ENCODE measurements around the gene RANBP10.
"Not testable (repeated sequence)": the region's sequence is repeated elsewhere in the genome, so short reads cannot be mapped to it uniquely, and the experiment has no call there.

RANBP10 gene

DNA sequence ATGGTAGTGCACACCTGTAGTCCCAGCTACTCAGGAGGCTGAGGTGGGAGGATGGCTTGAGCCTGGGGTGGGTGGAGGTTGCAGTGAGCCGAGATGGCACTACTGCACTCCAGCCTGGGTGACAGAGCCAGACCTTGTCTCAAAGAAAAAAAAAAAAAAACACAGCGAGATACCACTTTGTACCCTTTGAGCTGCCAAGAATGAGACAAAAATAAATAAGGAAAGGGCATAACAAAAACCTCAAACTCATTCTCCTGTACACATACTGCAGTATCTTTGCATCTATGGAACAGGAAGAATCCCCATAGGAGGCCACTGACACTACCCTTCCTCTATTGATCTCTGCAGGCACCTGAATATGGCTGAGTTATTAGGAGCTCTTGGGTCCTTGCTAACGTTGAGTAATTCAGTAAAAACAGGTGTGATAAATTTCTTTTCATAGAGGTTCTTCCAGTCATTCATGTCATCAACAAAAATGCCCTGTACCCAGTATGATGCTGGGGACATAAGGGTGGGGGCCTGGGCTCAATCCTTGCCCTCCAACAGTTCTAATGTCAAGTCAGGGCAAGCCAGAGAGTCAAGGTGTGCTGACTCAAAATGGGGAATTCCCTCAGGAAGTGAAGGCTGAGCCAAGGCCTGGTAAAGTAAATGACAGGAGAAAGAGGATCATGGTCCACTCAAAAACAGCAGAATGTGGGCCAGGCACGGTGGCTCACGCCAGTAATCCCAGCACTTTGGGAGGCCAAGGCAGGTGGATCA lies 26.9 kb downstream of the RANBP10 start:
- no peak for DNase-seq (ENCODE audit: low read depth)

DNA sequence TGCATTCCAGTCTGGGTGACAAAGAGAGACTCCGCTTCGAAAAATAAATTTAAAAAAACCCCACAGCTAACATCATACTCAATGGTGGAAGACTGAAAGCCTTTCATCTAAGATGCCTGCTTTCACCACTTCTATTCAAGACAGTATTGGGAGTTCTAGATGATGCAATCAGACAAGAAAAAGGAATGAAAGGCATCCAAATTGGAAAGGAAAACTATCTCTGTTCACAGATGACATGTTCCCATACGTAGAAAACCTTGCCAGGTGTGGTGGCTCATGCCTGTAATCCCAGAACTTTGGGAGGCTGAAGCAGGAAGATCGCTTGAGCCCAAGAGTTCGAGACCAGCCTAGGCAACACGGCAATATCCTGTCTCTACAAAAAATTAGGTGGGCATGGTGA lies 31.1 kb downstream of the RANBP10 start:
- no peak for DNase-seq (ENCODE audit: low read depth)

DNA sequence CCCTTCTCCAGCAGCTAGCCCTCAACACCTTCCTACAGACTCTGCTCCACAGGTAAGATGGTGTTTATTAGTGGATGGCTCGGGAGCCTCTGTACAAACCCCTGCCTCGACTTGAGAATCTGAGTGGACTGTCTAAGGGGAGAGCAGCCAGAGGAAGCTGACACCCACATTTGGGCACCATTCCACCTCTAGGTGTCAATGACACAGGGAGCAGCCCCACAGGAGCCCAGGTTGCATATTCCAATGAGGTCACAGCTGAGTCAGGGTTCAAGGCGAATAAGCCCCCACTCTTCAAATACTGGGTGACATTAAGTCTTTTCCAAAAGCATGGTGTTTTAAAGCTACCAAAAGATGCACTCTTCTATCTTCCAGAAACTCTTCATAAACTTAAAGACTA lies 31.9 kb downstream of the RANBP10 start:
- DNase-seq (ENCODE audit: low read depth), result no peak

DNA sequence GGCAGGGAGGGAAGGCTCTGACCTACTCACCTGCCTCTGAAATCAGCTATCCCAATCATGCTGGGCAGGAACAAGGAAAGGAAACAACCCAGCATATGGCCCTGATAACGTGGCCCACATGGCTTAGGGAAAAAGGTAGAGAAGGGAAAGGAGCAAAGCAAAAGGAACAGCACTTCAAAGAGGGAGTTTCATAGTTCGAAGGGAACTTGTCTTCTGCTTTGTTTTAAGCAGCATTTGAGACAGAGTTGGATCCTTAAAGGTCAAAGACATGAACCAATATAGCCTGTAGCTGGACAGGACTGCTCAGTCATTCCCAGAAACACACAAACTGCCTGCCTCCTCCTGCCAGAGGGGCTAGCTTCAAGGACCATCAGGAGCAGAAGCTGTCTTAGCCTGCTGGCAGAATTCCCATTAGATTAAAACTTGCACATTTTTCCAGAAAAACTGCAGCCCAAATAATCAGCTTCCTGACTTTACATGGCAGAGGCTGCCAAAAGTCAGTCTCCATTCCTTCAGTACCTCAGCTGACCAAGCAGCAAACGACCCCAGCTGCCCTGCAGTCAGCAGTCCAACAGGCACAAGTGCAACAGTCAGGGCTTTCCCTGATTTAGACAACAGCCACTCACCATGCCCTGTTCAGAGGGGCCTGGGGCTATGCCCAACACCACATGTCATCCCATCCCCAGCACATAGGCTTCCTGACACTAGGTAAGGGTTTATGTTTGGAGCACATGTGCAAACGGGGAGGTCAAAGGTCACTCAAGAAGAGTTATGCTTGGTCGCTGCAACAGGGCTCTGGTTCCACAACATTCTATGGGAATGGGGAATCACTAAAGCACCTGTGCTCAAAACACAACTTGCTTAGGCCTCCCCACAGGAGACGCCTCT lies 32.5 kb downstream of the RANBP10 start:
- DNase-seq (ENCODE audit: low read depth), result no peak

DNA sequence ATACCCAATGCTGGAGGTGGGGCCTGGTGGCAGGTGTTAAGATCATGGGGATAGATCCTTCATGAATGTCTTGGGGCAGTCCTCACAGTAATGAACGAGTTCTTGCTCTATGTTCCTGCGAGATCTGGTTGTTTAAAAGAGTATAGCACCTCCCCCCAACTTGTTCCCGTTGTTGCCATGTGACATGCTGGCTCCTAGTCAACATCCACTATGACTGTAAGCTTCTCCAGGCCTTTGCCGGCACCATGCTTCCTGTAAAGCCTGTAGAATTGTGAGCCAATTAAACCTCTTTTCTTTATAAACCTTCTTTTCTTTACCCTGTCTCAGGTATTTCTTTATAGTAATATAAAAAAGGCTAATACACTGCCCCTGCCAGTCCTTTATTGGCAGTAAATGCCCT lies 33.3 kb downstream of the RANBP10 start:
- no peak for DNase-seq (ENCODE audit: low read depth)

DNA sequence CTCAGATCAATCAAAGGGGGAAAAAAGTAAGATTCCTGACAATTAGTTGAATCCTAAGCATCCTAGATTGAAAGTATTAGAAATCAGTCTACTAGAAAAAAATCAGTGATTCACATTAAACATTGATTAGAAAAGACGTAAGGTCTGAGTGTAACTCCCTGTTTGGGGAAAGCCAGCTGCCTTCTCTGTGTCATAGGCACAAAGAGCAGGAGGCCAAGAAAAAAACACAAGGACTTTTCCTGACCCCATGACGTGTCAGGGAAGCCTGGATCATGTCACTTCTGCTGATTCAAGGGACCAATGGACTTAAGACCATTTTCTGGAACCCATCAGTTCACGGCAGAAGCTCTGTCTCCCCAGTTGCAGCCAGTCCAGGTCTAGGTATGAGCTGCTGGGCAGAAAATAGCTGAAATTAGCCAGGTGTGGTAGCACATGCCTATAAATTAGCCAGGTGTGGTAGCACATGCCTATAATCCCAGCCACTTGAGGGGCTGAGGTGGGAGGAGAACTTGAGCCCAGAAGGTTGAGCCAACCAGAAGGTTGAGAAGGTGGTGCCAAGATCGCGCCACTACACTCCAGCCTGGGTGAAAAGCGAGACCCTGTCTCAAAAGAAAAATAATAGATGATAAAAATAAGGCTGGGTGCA lies 35.9 kb downstream of the RANBP10 start:
- no peak for DNase-seq (ENCODE audit: low read depth)

DNA sequence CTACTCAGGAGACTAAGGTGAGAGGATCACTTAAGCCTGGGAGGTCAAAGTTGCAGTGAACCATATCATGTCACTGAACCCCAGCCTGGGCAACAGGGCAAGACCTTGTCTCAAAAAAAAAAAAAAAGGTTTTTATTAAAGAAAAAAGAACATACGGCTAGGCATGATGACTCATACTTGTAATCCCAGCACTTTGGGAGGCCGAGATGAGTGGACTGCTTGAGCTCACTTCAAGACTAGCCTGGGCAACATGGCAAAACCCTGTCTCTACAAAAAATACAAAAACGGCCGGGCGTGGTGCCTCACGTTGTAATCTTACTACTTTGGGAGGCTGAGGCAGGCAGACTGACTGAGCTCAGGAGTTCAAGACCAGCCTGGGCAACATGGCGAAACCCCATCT lies 38.4 kb downstream of the RANBP10 start:
- DNase-seq (ENCODE audit: low read depth), result no peak

DNA sequence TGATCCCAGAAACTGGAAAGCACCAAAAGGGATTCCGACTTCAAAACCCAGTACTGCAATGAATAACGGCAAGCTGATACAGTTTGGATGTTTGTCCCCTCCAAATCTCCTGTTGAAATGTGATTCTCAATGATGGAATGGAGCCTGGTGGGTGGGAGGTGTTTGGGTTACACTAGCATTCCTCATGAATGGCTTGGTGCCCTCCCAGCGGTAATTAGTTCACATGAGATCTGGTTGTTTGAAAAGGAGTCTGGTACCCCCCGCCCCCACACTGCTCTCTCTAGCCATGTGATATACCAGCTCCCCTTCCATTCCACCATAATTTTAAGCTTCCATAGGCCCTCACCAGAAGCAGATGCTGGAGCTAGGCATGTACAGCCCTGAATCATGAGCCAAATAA lies 40.1 kb downstream of the RANBP10 start:
- DNase-seq (ENCODE audit: low read depth), result no peak

DNA sequence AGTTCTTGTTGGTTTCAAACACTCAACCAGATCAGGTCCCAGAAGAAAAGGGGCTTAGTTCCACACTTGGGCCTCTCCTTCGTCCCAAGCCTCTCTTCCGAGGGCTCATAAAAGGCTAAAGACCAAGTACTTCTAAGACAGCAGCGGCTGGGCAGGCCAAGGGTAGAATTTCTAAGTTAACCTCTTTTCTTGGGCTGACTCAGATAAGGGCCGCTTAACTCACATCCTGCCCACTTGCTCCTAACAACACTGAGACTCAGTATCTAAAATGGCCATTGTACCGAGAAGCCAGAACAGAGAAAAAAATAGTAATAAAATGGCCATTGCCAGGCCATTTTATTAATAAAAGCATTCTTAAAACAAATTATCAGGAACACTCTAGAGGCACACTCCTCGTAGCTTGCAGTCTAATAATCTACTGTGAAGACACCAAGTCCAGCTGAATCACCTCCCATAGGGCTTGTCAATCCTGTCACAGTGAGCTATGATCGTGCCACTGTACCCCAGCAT lies 42.1 kb downstream of the RANBP10 start:
- DNase-seq (ENCODE audit: low read depth), result no peak

DNA sequence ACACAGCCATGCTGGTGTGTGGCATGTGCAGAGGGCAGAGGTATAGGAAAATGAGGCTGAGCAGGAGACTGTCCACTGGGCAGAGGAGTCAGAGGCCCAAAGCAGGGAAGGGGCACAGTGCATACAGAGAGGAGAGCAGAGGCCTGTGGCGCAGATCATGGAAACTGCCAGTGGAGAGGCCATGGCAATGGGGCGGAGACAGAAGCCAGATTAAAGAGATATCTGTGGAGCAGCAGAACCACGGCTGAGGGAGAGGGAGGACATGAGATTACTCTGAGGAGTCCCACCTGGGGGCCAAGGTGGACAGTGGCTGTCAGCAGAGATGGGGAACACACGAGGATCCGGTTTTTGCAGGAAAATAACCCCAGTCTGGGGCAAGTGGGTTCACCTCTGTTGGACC lies 43.3 kb downstream of the RANBP10 start:
- DNase-seq (ENCODE audit: low read depth), result no peak

DNA sequence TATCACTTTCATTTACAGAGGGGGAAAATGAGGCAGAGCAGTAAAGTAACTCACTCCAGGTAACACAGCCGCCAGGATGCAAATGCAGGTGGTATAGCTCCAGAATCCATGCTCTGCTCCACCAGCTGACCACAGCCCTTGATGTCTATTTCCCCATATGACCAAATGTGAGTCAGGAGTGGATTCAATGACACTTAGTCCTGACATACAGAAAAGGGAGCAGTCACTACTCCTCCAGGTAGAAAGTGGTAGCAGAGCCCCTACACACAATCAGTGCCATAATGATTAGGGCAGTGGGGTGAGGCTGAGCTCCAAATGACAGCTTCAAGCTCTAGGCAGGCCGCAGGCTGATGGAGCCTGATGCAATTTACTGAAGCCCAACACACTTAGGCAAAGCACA lies 44.0 kb downstream of the RANBP10 start:
- DNase-seq (ENCODE audit: low read depth), result no peak

DNA sequence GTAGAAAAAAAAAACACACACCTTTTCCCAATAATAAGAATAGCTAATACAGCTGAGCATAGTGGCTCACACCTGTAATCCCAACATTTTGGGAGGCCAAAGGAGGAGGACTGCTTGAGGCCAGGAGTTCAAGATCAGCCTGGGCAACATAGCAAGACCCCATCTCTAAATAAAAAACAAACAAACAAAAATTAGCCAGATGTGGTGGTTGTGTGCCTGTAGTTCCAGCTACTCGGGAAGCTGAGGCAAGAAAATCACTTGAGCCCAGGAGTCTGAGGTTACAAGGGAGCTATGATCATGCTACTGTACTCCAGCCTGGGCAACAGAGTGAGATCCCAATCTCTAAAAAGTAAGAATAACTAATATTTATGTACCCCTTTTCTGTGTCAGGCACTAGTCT lies 44.4 kb downstream of the RANBP10 start:
- DNase-seq (ENCODE audit: low read depth), result no peak

DNA sequence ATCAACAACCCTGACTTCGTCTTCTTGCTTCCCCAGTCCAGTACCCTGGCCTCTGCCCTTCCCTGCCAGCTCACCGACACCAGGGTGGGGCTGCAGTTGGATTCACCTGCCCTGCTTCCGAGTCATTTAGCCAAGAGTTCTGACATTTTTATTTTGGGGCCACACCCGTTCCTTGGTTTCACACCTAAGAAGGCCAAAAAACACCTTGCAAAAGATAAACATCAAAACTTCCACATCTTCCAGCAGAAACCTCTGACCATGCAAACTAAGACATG lies 45.5 kb downstream of the RANBP10 start:
- no peak for DNase-seq (ENCODE audit: low read depth)

DNA sequence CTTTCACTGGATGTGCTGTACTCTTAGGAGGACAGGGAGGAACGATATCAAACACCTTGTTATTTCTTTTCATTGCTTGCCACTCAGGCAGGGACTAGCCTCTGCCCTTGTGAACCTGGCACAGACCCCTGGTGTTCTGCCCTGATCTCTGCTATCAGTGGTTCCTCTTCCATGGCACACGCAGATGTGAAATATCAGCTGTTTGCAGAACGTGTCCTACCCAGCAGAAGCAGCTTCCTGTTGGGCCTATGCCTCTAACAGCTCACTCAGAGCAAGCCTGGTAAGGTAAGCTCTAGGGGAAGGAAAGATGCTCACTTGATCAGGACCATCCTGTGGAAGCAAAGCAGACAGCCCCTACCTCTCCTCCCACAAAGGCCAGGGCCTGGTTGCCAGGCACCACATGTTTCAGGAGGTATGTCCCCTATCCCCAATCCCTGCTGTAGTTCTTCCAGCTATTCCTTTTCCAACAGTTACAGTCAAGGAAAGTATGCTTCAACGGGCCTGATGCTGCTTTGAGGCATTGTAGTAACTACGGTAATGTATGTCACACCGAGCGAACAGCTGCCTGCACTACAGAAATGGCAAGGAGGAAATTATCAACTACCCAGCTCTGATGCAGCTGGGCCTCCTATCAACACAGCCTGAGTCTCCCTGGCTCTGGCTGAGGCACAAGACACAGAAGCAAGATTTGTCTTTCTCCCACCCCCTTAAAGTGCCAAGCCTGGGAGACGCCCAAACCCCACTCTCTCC lies 46.0 kb downstream of the RANBP10 start:
- no peak for DNase-seq (ENCODE audit: low read depth)

DNA sequence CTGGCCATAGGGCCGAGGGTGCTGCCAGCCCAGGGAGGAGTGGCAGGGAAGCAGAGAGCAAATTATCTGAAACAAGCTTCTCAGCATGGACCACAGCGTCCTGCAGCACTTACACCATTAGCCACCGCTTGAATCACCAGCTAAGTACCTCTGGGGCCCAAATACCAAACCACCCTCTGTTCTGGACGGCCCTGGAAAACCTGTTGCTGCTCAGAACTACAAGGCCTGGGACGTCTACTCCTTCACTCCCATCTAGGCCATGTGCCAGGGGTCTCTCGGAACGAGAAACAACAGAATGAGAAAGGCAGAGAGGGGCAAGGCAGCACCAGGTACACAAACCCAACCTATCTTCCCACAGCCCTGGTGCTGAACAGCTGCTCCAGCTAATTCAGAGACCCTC lies 47.4 kb downstream of the RANBP10 start:
- no peak for DNase-seq (ENCODE audit: low read depth)

DNA sequence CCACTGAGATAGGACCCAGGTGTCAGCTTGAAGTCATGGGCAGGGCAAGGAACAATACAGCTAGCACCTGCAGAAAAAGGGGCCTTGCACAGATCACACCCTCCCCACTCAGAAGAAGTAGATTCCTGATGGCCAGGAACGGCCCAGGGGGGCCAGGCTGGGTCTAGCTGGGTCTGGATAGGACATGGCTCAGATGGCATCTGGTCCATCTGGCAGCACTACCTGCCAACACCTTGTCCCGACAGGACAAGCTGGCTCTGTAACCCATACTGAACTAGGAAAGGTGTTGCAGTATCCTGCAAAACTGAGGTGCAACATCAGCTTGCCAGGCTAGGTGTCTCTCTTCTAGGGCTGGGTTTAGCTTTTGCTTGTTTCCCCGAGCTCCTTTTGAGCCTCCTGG lies 48.4 kb downstream of the RANBP10 start:
- no peak for DNase-seq (ENCODE audit: low read depth)

DNA sequence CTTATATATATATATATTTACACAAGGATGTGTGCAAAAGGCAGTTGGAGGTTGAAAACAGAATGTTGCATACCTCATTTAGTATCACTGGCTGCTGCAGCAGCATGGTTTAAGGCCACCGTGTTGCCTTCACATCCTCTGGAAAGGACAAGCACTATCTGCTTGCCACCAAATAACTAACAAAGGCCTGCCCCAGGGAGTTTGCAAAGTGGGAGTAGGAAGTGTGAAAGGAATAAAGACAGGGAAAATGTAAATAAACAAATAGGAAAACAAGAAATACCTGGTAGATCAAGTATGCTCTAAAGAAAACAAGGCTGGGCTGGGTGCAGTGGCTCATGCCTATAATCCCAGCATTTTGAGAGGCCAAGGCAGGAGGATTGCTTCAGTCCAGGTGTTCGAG lies 53.7 kb downstream of the RANBP10 start:
- DNase-seq (ENCODE audit: low read depth), result no peak

DNA sequence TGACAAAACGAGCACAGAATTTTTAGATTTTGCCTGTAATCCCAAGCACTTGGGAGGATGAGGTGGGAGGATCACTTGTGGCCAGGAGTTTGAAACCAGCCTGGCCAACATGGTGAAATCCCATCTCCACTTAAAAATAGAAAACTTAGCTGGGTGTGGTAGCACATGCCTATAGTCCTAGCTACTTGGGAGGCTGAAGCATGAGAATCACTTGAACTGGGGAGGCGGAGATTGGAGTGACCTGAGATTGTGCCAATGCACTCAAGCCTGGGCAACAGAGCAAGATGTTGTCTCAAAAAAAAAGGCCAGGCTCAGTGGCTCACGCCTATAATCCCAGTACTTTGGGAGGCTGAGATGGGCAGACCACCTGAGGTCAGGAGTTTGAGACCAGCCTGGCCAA lies 55.0 kb downstream of the RANBP10 start:
- DNase-seq (ENCODE audit: low read depth), result not testable (repeated sequence)

DNA sequence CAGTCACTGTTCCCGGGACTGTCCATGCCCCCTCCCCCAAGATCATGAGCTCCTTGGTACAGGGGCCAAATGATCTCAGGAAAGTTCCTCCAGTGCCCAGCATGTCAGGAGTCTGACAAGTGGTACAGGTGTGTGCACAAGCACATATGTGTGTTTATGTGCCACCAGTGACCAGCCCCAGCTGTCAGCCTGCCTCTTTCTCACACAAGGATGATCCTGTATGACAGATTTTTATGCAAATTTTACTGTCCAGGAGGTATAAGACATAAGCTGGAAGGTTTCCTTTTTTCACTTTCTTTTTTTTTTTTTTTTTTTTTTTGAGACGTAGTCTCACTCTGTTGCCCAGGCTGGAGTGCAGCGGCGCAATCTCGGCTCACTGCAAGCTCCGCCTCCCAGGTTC lies 55.9 kb downstream of the RANBP10 start:
- no peak for DNase-seq (ENCODE audit: low read depth)

DNA sequence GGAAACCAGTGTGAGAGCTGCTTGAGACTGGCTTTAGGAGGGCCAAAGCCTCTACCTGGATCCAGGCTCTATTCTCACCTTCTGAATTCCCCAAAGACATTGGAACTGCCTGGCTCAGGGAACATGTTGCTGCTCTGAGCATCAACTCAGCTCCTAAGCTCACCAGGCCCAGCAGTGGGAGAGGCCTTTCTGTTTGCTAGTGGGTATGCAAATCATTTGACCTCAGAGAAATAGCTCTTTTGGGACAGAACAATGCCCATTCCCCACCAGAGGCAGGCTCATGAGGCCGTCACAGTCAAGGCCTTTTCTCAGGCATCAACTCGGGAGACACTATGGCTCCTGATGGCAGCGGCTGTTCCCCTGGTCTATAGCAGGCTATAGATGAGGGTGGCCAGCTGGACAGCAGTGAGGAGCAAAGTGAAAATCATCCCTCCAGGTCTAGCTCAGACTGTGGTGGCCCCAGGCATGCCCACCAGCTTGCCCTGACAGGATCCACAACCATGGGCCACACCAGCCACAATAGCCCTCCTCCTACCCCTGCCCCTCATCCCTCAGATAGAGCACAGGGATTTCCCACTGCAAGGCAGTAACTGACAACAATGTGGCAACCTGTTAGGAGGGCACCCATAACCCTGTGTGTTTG lies 56.8 kb downstream of the RANBP10 start:
- no peak for DNase-seq (ENCODE audit: low read depth)

DNA sequence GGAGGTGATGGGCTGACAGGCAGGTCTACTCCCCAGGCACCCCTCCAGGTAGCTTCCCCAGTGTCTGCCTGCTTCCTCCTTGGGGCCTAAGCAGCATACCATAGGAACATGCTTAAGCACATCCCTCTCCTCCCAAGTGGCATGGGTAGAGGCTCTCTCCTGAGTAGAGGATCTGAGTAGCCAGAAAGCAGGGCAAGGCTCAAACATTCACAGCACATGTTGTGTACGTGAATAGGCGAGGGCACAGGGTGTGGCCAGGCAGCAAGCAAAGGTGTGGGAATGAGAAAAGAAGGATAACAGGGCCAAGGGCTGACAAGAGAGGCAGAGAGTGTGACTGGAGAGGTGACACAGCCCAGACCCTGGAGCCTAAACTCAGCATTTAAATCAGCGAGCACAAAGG lies 57.5 kb downstream of the RANBP10 start:
- DNase-seq (ENCODE audit: low read depth), result no peak

DNA sequence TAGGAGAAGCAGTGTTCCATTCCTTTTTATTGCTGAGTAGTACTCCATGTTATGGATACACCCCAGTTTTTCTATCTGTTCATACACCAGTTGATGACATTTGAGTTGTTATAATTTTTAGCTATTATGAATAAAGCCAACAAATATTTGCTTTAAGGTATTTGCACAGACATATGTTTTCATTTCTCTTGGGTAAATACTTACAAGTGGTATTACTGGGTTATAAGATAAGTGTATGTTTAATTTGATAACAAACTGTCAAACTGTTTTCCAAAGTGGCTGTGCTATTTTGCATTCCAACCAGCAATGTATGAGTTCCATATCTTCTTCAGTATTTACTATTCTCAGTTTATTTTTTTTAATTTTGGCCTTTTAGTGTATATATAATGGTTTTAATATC lies 59.5 kb downstream of the RANBP10 start:
- DNase-seq (ENCODE audit: low read depth), result no peak

All from activated gamma-delta T cell treated with anti-CD3 and anti-CD28 coated beads, Interleukin-2, amount 50 U/mL, for 16 hours (primary cell).